ENCODE data around the gene PSMG3. TPM values are rescaled to one million over a fixed set of nuclear protein-coding genes. Genes with fewer than 3 reads are reported as not detected.

Gene PSMG3
- total and polyA plus RNA-seq, 2 of the 8 experiments (the other 6 are each of a cell fraction or from before 2014, with no cell fraction given): 30.2 to 62.0 TPM

- H3K9ac ChIP-seq (replicated peaks in 1 of 4; ENCODE audit: extremely low read depth in 1 of 4, low read depth in 3 of 4, low read length in 3 of 4): no peak overlapping the region
- H2BK20ac ChIP-seq (ENCODE audit: low read length): no peak overlapping the region
- no peak overlapping the region for H2BK12ac ChIP-seq (ENCODE audit: low read depth, low read length)
- 0 out of 7 replicates have a peak, but pooled peaks cover 0 to 2% (median 0%) of the 10 kb centered on the region in 4 experiments for H3K27me3 ChIP-seq (replicated peaks in 1 of 4; ENCODE audit: control insufficient read depth in 3 of 4, extremely low read depth in 1 of 4, insufficient read depth in 3 of 4, low read length in 3 of 4)
- no peak overlapping the region for H3K4me2 ChIP-seq (ENCODE audit: insufficient read depth in 1 of 2, low read depth in 2 of 2, low read length in 2 of 2)
- H2AK5ac ChIP-seq (ENCODE audit: low read depth, low read length): peak overlapping the region; percentile 39; the same call in 1 of the 2 replicates
- H3K14ac ChIP-seq (ENCODE audit: insufficient read length): no peak overlapping the region
- no peaks in the 10 kb centered on the region for H3K79me2 ChIP-seq (ENCODE audit: control insufficient read depth in 1 of 2, insufficient read depth in 2 of 2, low read length in 2 of 2)
- DNase-seq (ENCODE audit: low read depth in 1 of 2, low spot score in 2 of 2): no peak
- no peak overlapping the region for H3K56ac ChIP-seq (replicated peaks; ENCODE audit: insufficient read length, low read depth, low read length)
- CTCF ChIA-PET (ENCODE audit: partially characterized antibody): interaction anchor here (1.1 to 1.4 kb wide), 4 partner anchors 20 to 124 kb away, joined by 3 to 7 read pairs (median 4); partner anchors contain the start of gene TMEM184A
- H3K4me1 ChIP-seq (replicated peaks in 1 of 4; ENCODE audit: control insufficient read depth in 3 of 4, insufficient read depth in 4 of 4, low read length in 3 of 4): no peaks in the 10 kb centered on the region
- peak overlapping the region; percentile 13; the same call in 1 of the 2 replicates for H2BK5ac ChIP-seq (ENCODE audit: low read depth, low read length)
- POLR2A ChIA-PET (ENCODE audit: partially characterized antibody): interaction anchor here (2.8 kb wide), 1 partner anchor 10 kb away, joined by 8 read pairs; no protein-coding TSS in a partner anchor
- peaks cover 4 to 5% of the 10 kb centered on the region in 2 experiments; a peak in 2 of 4 replicates for H3K9me3 ChIP-seq (ENCODE audit: insufficient read depth in 2 of 2, low read depth in 1 of 2, low read length in 1 of 2)
- H4K20me1 ChIP-seq (replicated peaks in 1 of 2; ENCODE audit: control insufficient read depth in 1 of 2, insufficient read depth in 2 of 2, low read length in 2 of 2): no peaks in the 10 kb centered on the region
- H2AFZ ChIP-seq (ENCODE audit: low read length): no peak overlapping the region
- FAIRE-seq: no peak
- H3K36me3 ChIP-seq (ENCODE audit: control insufficient read depth in 2 of 4, insufficient read depth in 4 of 4, low read length in 3 of 4): no peaks in the 10 kb centered on the region
- no peak overlapping the region for H3K23ac ChIP-seq (ENCODE audit: insufficient read length)
- H2BK120ac ChIP-seq (replicated peaks; ENCODE audit: low read depth, low read length): no peak overlapping the region
- H4K91ac ChIP-seq (replicated peaks; ENCODE audit: insufficient read length, low read length): no peak overlapping the region
- no peak overlapping the region for H3K4me3 ChIP-seq (ENCODE audit: extremely low read depth in 1 of 4, insufficient read depth in 2 of 4, low read depth in 3 of 4, low read length in 4 of 4)
- H4K8ac ChIP-seq (ENCODE audit: extremely low read depth, insufficient read depth, low read length): no peak overlapping the region; the same call in 1 of the 2 replicates
- H2BK15ac ChIP-seq (ENCODE audit: low read length): 0 out of 2 replicates have a peak overlapping the region, but pooled peaks have one; percentile 5
- H3K18ac ChIP-seq (ENCODE audit: extremely low read depth, low read length): no peak overlapping the region; the same call in 1 of the 2 replicates
- no peaks in the 10 kb centered on the region; the same call in 1 of the 2 replicates for H3K79me1 ChIP-seq (ENCODE audit: low read depth, low read length)
- no peak overlapping the region for H3K4ac ChIP-seq (replicated peaks; ENCODE audit: insufficient read length, low read depth, low read length)
- H4K5ac ChIP-seq (ENCODE audit: insufficient read length, low read depth, low read length): no peak overlapping the region
- no peaks in the 10 kb centered on the region for H3K23me2 ChIP-seq (ENCODE audit: low read depth, low read length)
- WGBS, 2 experiments (ENCODE audit: extremely low coverage in 1 of 2, insufficient coverage in 1 of 2, insufficient read length in 1 of 2, insufficient replicate concordance in 2 of 2, low coverage in 1 of 2, low lambda C conversion rate in 2 of 2, missing lambda C conversion rate in 1 of 2): 93% methylated on average over 25 of the region's 34 CpGs; no CpG with 5 or more reads in 1 of the 2 experiments
- no peak overlapping the region for H3K27ac ChIP-seq (ENCODE audit: low read depth, low read length)
- TF ChIP-seq HDAC2 (IDR thresholded peaks at IDR 0.05; ENCODE audit: borderline replicate concordance in 1 of 2, low read depth in 2 of 2, low read length in 2 of 2): no peak
- TF ChIP-seq EP300 (IDR thresholded peaks at IDR 0.05; ENCODE audit: borderline replicate concordance in 1 of 2, low read depth in 2 of 2, low read length in 2 of 2): no peak
- TF ChIP-seq EGR1 (IDR thresholded peaks at IDR 0.05; ENCODE audit: borderline replicate concordance, low read depth, low read length): no peak
- TF ChIP-seq CEBPB (IDR thresholded peaks at IDR 0.05; ENCODE audit: low read depth, low read length): no peak
- TF ChIP-seq GTF2F1 (IDR thresholded peaks at IDR 0.05; ENCODE audit: borderline replicate concordance, low read depth, low read length): no peak
- TF ChIP-seq E2F6 (IDR thresholded peaks at IDR 0.05): no peak
- no peak for TF ChIP-seq SIX5 (IDR thresholded peaks at IDR 0.05; ENCODE audit: low read depth, low read length)
- no peak for TF ChIP-seq MAX (IDR thresholded peaks at IDR 0.05)
- no peak for TF ChIP-seq SP1 (IDR thresholded peaks at IDR 0.05; ENCODE audit: low read depth, low read length)
- no peak for TF ChIP-seq GABPA (IDR thresholded peaks at IDR 0.05; ENCODE audit: borderline replicate concordance, insufficient read depth, low read length)
- no peak for TF ChIP-seq CBX5 (IDR thresholded peaks at IDR 0.05; ENCODE audit: low read depth, low read length)
Measured at GRCh38 chr7:1586126-1586826, 16.4 kb upstream of the PSMG3 start.
